ENCODE results near the gene ITK.

- TF ChIP-seq CTCF (IDR thresholded peaks at IDR 0.05), result no peak
- TF ChIP-seq POLR2AphosphoS5 (IDR thresholded peaks at IDR 0.05), result no peak
- TF ChIP-seq POLR2A (IDR thresholded peaks at IDR 0.05; ENCODE audit: low read depth), result no peak
- TF ChIP-seq EP300 (IDR thresholded peaks at IDR 0.05), result no peak
Measured at GRCh38 chr5:157215514-157216167, 35.0 kb downstream of the ITK start.
